ENCODE results near the gene GMFB. TPM values are rescaled to one million over a fixed set of nuclear protein-coding genes. Genes with fewer than 3 reads are reported as not detected.

GMFB gene
- total and polyA plus RNA-seq, 9 of the 15 experiments (the other 6 are each of a cell fraction or from before 2014, with no cell fraction given), result 14.0 to 31.7 (median 20.5) TPM

GRCh38 chr14:54502602-54503001, 13.8 kb upstream of the GMFB start:
- Histone ChIP-seq H3K4me3 (no peak overlapping the region), H3K9ac (ENCODE audit: insufficient read depth in 1 of 2, low read depth in 2 of 2, low read length in 2 of 2) (no peak overlapping the region), H3K36me3 (ENCODE audit: control insufficient read depth, insufficient read depth, low read length) (no peaks in the 10 kb centered on the region), H2AFZ (ENCODE audit: low read depth, low read length) (no peak overlapping the region), H4K20me1 (replicated peaks; ENCODE audit: control insufficient read depth, insufficient read depth, low read length) (no peaks in the 10 kb centered on the region), H3K27me3 (ENCODE audit: control insufficient read depth in 2 of 2, insufficient read depth in 2 of 2, low read length in 2 of 2) (no peaks in the 10 kb centered on the region), H3K9me1 (ENCODE audit: control insufficient read depth, insufficient read depth, low read length) (no peaks in the 10 kb centered on the region), H3K79me2 (ENCODE audit: control insufficient read depth, insufficient read depth, low read length) (no peaks in the 10 kb centered on the region), H3K27ac (ENCODE audit: extremely low read depth, low read depth, low read length) (no peak overlapping the region), H3K9me3 (replicated peaks; ENCODE audit: control insufficient read depth, insufficient read depth, low read depth, low read length) (no peaks in the 10 kb centered on the region), H3K4me1 (replicated peaks in 1 of 2; ENCODE audit: control insufficient read depth in 2 of 2, insufficient read depth in 2 of 2, low read length in 2 of 2) (peaks cover 0 to 12% of the 10 kb centered on the region in 2 experiments; a peak in 3 of 5 replicates), H3K4me2 (ENCODE audit: insufficient read depth, low read length) (peak overlapping the region; percentile 8; the same call in 1 of the 2 replicates)
- ATAC-seq (peak; percentile 54), FAIRE-seq (peak; percentile 63), DNase-seq (ENCODE audit: extremely low read depth in 1 of 4, low spot score in 3 of 4) (peak in 2 of 4 experiments; percentile 7 to 47)
- ChIA-PET CTCF (ENCODE audit: low intra/inter-chr PET ratio) (no interaction called here), POLR2A (interaction anchor here (0.8 kb wide), 1 partner anchor 271 kb away, joined by 3 read pairs; no protein-coding TSS in a partner anchor)
- 0% methylated on average over 2 of the region's 2 CpGs for WGBS (ENCODE audit: insufficient coverage, low coverage, missing lambda C conversion rate)
- intact Hi-C loops (cut with micrococcal nuclease), result no loop called here
- BruUV-seq (replicated peaks), result no TSS peak
- in situ Hi-C loops (cut with MboI), result no loop called here
- no peak for TF ChIP-seq PHF21A (IDR thresholded peaks at IDR 0.05; ENCODE audit: borderline replicate concordance, low read depth)
- peak; percentile 30 for TF ChIP-seq NFIC (IDR thresholded peaks at IDR 0.05)
- TF ChIP-seq, protein P1, sequence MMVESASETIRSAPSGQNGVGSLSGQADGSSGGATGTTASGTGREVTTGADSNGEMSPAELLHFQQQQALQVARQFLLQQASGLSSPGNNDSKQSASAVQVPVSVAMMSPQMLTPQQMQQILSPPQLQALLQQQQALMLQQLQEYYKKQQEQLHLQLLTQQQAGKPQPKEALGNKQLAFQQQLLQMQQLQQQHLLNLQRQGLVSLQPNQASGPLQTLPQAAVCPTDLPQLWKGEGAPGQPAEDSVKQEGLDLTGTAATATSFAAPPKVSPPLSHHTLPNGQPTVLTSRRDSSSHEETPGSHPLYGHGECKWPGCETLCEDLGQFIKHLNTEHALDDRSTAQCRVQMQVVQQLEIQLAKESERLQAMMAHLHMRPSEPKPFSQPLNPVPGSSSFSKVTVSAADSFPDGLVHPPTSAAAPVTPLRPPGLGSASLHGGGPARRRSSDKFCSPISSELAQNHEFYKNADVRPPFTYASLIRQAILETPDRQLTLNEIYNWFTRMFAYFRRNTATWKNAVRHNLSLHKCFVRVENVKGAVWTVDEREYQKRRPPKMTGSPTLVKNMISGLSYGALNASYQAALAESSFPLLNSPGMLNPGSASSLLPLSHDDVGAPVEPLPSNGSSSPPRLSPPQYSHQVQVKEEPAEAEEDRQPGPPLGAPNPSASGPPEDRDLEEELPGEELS (CRISPR knock-in tag; IDR thresholded peaks at IDR 0.05; ENCODE audit: borderline replicate concordance), result no peak
- TF ChIP-seq TEAD4 (IDR thresholded peaks at IDR 0.05; ENCODE audit: low read length), result peak; percentile 75
- TF ChIP-seq TEAD4 (CRISPR knock-in tag; IDR thresholded peaks at IDR 0.05; ENCODE audit: borderline replicate concordance), result no peak
- peak; percentile 52; the same call in 1 of the 2 replicates for TF ChIP-seq DPF2 (IDR thresholded peaks at IDR 0.05)
- TF ChIP-seq CBFA2T2 (conservative IDR thresholded peaks at IDR 0.05), result peak; percentile 74
- TF ChIP-seq SMARCE1 (IDR thresholded peaks at IDR 0.05), result 0 out of 2 replicates have a peak, but pooled peaks have one; percentile 29
- peak; percentile 48 to 60; a peak in 3 of 4 replicates for TF ChIP-seq KDM1A (IDR thresholded peaks at IDR 0.05)
- peak; percentile 45; the same call in 1 of the 2 replicates for TF ChIP-seq SMARCA4 (IDR thresholded peaks at IDR 0.05)
- peak; percentile 46; the same call in 1 of the 2 replicates for TF ChIP-seq NCOR1 (IDR thresholded peaks at IDR 0.05)
- TF ChIP-seq TAL1 (IDR thresholded peaks at IDR 0.05), result peak; percentile 77
- peak; percentile 80 for TF ChIP-seq TCF3 (CRISPR knock-in tag; IDR thresholded peaks at IDR 0.05)
- TF ChIP-seq ZEB2 (IDR thresholded peaks at IDR 0.05), result no peak
- TF ChIP-seq ZKSCAN1 (IDR thresholded peaks at IDR 0.05; ENCODE audit: low read depth, low read length), result no peak
- TF ChIP-seq FOSL1 (tag; conservative IDR thresholded peaks at IDR 0.05), result 0 out of 2 replicates have a peak, but pooled peaks have one; percentile 27
- TF ChIP-seq ZBTB7A (IDR thresholded peaks at IDR 0.05; ENCODE audit: borderline replicate concordance, control insufficient read depth, low read depth, low read length), result 0 out of 2 replicates have a peak, but pooled peaks have one; percentile 34
- TF ChIP-seq ARID1B (IDR thresholded peaks at IDR 0.05), result peak; percentile 81
- TF ChIP-seq ATF3 (IDR thresholded peaks at IDR 0.05), result peak; percentile 15; the same call in 1 of the 2 replicates
- TF ChIP-seq ATF3 (CRISPR knock-in tag; conservative IDR thresholded peaks at IDR 0.05), result no peak
- peak; percentile 47; the same call in 1 of the 2 replicates for TF ChIP-seq FOXM1 (IDR thresholded peaks at IDR 0.05; ENCODE audit: low read depth)
- TF ChIP-seq FOXM1 (CRISPR knock-in tag; IDR thresholded peaks at IDR 0.05; ENCODE audit: low read depth), result no peak
- peak; percentile 45 for TF ChIP-seq EP300 (IDR thresholded peaks at IDR 0.05; ENCODE audit: low read length)
- TF ChIP-seq POLR2AphosphoS5 (IDR thresholded peaks at IDR 0.05; ENCODE audit: control insufficient read depth, insufficient read depth, low read depth, low read length), result peak; percentile 33; the same call in 1 of the 2 replicates
